Measurements from ENCODE around the gene FKBP1C. TPM values are rescaled to one million over a fixed set of nuclear protein-coding genes. Genes with fewer than 3 reads are reported as not detected.
"Not testable (repeated sequence)": the region's sequence is repeated elsewhere in the genome, so short reads cannot be mapped to it uniquely, and the experiment has no call there.

FKBP1C gene
- total RNA-seq, result 0.07 and 0.17 TPM in 2 replicates

- DNase-seq (ENCODE audit: low read depth); H3K36me3 ChIP-seq (ENCODE audit: control insufficient read depth, insufficient read depth, low read length); H3K4me3 ChIP-seq (ENCODE audit: low read depth, low read length); H3K27me3 ChIP-seq (ENCODE audit: control insufficient read depth, insufficient read depth, low read length): not testable (repeated sequence)
These were observed at the start of gene FKBP1C for GRCh38 chr6:63211343-63211742. FKBP1C (plus strand) TSS chr6:63211469.

GRCh38 chr6:63164047-63164803, 47.0 kb upstream of the FKBP1C start:
- not testable (repeated sequence) for DNase-seq (ENCODE audit: low read depth); H3K27me3 ChIP-seq (ENCODE audit: control insufficient read depth, insufficient read depth, low read length); H3K4me3 ChIP-seq (ENCODE audit: low read depth, low read length); H3K36me3 ChIP-seq (ENCODE audit: control insufficient read depth, insufficient read depth, low read length)

- H3K27me3 ChIP-seq (ENCODE audit: control insufficient read depth, insufficient read depth, low read length), result no peaks in the 10 kb centered on the region
- TF ChIP-seq CTCF (IDR thresholded peaks at IDR 0.05; ENCODE audit: insufficient read depth, low read length, poor library complexity, severe bottlenecking), result no peak
These were observed 37.1 kb upstream of the FKBP1C start for GRCh38 chr6:63174173-63174572.

GRCh38 chr6:63176181-63176580, 35.1 kb upstream of the FKBP1C start:
- no peak for TF ChIP-seq CTCF (IDR thresholded peaks at IDR 0.05; ENCODE audit: insufficient read depth, low read length, poor library complexity, severe bottlenecking)
- H3K36me3 ChIP-seq (ENCODE audit: control insufficient read depth, insufficient read depth, low read length), result no peaks in the 10 kb centered on the region
- no peak overlapping the region for H3K4me3 ChIP-seq (ENCODE audit: low read depth, low read length)
- DNase-seq (ENCODE audit: low read depth), result no peak
- H3K27me3 ChIP-seq (ENCODE audit: control insufficient read depth, insufficient read depth, low read length), result no peaks in the 10 kb centered on the region

More at GRCh38 chr6:63174173-63174572, 37.1 kb upstream of the FKBP1C start:
- DNase-seq (ENCODE audit: low read depth), result no peak
- H3K4me3 ChIP-seq (ENCODE audit: low read depth, low read length), result no peak overlapping the region
- no peaks in the 10 kb centered on the region for H3K36me3 ChIP-seq (ENCODE audit: control insufficient read depth, insufficient read depth, low read length)

- DNase-seq (ENCODE audit: low read depth), result no peak
- no peaks in the 10 kb centered on the region for H3K27me3 ChIP-seq (ENCODE audit: control insufficient read depth, insufficient read depth, low read length)
- H3K4me3 ChIP-seq (ENCODE audit: low read depth, low read length), result no peak overlapping the region
- no peaks in the 10 kb centered on the region for H3K36me3 ChIP-seq (ENCODE audit: control insufficient read depth, insufficient read depth, low read length)
- no peak for TF ChIP-seq CTCF (IDR thresholded peaks at IDR 0.05; ENCODE audit: insufficient read depth, low read length, poor library complexity, severe bottlenecking)
These were observed 30.9 kb upstream of the FKBP1C start for GRCh38 chr6:63180367-63180766.

- Histone ChIP-seq H3K27me3 (ENCODE audit: control insufficient read depth, insufficient read depth, low read length) (no peaks in the 10 kb centered on the region), H3K4me3 (ENCODE audit: low read depth, low read length) (no peak overlapping the region), H3K36me3 (ENCODE audit: control insufficient read depth, insufficient read depth, low read length) (no peaks in the 10 kb centered on the region)
- TF ChIP-seq CTCF (IDR thresholded peaks at IDR 0.05; ENCODE audit: insufficient read depth, low read length, poor library complexity, severe bottlenecking), result no peak
- no peak for DNase-seq (ENCODE audit: low read depth)
These were observed 24.3 kb upstream of the FKBP1C start for GRCh38 chr6:63186970-63187369.

GRCh38 chr6:63188828-63189227, 22.4 kb upstream of the FKBP1C start:
- DNase-seq (ENCODE audit: low read depth), result no peak
- Histone ChIP-seq H3K36me3 (ENCODE audit: control insufficient read depth, insufficient read depth, low read length) (no peaks in the 10 kb centered on the region), H3K27me3 (ENCODE audit: control insufficient read depth, insufficient read depth, low read length) (no peaks in the 10 kb centered on the region), H3K4me3 (ENCODE audit: low read depth, low read length) (no peak overlapping the region)
- TF ChIP-seq CTCF (IDR thresholded peaks at IDR 0.05; ENCODE audit: insufficient read depth, low read length, poor library complexity, severe bottlenecking), result no peak

Data from kidney epithelial cell (primary cell).